GM19463 (cell line): ENCODE measurements around the gene COX7A2L.
A peak's percentile ranks its signal among the peaks of the same experiment; 100 is the strongest.
"Not testable (repeated sequence)": the region's sequence is repeated elsewhere in the genome, so short reads cannot be mapped to it uniquely, and the experiment has no call there.

Source experiments
- ATAC-seq: cut with Tn5 transposase; IDR thresholded peaks from one replicate; pipeline ENCODE4 v1.9.1; 2021; ENCODE audit warnings: mild to moderate bottlenecking, moderate library complexity; ENCODE audit not compliant: unreplicated experiment

COX7A2L gene

DNA sequence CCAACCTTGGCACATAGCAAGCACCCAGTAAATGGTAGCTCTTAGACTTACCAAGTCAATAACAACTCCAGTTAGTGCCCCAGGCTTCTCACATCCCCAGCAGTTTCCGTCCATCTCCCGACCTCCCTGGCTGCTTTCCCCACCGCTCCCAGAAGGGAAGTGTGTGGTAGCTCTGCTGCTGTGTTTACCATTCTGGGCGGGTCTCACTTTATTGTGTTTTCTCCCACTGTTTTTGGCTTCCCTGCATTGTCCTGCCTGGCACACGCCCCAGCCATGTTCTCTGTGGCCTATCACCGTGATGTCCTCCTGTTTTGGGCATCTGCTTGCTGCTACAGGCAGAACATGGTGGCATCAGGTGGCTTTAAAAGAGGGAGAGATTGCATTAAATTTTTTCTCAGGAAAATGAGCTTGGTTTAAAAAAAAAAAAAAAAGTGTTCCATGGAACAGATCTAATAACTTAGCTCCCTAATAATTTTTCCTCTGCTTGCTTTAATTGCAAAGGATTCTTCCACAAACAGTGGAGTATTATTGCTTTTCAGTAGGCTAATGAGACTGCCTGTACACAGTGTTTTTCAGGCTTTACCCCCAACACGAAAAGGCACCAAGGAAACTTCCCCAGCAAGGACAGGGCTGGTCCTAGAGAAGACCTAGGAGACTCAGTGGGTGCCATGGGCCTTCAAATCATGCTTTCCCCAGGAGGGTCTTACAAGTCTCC is 8.0 kb upstream of the COX7A2L start:
- ATAC-seq: no peak

DNA sequence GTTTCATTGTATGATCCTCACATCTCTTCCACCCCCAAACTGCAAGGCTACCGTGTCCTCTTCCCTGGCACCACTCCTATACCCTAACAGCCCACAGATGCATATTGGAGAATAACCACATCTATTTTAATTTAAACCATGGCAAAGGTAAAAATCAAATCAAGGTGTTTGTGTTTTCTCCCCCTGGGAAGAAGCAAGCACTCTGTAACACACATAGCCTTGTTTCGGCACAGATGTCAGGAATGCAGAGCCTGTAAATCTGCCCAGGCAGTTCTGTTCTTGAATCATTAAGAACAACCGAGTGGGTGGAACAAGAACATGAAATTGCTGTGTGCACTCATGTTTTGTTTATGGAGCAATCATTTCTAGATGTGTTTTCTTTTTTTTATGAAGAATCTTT is 6.8 kb upstream of the COX7A2L start:
- ATAC-seq: no peak

GRCh38 chr2:42366411-42366810 is 5.4 kb upstream of the COX7A2L start:
- ATAC-seq: no peak

DNA sequence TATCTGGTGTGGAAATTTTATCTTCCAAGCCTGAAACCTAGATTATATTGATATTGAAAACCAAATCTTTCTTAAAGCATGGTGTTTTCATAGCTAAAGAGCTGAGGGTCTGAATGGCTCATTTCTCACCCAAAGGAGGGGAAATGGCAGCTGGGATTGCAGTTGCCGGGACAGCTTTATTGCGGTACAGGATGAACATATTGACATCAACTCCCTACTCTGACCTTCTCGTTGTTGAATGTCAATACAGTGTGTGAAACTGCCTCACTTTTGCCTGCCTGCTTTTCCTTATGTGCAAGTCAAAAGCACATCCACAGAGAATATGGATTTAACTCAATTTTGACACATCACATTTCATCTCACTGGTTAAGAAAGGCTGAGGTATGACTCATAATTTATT is 3.6 kb upstream of the COX7A2L start:
- no peak for ATAC-seq

DNA sequence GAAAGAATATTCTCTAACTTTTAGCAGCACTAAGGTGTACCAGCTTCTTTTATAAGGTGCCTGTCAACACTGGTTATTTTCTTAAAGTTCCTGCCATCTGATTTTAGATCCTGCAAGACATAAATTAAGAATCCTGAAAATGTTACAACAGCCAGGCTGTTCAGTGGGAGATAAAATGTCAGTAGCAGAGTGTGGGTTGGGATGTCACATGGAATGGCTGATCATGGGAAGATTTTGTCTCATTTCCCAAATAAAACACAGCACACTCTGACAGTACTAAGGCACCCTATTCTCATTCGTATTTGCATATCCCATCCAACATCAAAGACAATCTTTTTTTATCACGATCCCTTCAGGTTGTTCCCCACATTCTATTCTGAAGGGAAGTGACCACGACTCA is 2.4 kb upstream of the COX7A2L start:
- no peak for ATAC-seq

GRCh38 chr2:42361728-42362283 is 789 bp upstream of the COX7A2L start:
- ATAC-seq: no peak

DNA sequence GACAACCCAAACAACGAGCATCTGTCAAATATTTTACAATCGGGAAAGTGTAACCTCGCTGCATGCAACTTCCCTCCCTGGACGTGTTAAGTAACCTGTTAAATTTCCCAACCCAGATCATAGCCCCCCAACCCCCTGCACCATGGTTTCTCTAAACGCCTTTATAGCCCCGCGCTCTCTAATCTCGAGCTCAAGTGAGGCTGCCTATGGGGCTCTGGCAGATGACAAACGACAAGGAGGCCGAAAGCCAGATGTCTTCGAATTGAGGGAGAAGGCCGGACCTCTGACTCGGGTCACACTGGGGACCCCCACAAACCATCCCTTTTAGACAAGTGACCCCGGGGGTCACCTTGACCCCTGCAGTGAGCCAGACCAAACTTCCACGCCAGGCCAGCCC is 526 bp downstream of the COX7A2L start:
- no peak for ATAC-seq

- no peak for ATAC-seq
Measured at GRCh38 chr2:42359965-42360483, 993 bp downstream of the COX7A2L start.

DNA sequence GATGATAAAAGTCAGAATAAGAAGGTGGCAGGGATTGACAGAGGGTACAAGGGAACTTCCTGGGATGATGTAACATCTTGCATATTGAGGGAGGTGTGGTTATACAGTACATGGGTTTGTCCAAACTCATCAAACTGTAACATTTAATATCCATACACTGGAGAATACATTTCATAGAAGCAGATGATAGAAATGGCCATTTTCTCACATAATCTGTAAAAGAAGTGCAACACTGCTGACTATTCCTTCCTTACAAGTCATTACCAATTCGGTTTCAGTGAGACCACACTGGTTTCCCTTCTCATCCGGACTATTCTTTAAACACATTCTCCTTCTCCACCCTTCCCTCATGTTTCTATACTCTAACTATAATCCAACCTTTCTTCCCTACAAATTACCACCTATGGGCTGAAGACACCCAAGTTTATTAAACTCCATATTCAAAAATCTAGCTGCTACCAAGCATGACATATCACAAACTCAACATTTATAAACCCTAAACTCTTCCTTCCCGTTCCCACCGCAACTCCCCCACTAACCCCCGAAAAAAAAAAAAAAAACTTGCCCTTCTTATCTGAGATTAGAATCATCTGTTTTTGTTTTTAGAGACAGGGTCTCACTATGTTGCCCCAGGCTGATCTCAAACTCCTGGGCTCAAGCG is 1.6 kb downstream of the COX7A2L start:
- ATAC-seq: no peak

GRCh38 chr2:42353792-42354429 is 7.1 kb downstream of the COX7A2L start:
- no peak for ATAC-seq

GRCh38 chr2:42351864-42352263 is 9.2 kb downstream of the COX7A2L start:
- no peak for ATAC-seq

GRCh38 chr2:42350434-42351063 is 10.5 kb downstream of the COX7A2L start:
- ATAC-seq: no peak

DNA sequence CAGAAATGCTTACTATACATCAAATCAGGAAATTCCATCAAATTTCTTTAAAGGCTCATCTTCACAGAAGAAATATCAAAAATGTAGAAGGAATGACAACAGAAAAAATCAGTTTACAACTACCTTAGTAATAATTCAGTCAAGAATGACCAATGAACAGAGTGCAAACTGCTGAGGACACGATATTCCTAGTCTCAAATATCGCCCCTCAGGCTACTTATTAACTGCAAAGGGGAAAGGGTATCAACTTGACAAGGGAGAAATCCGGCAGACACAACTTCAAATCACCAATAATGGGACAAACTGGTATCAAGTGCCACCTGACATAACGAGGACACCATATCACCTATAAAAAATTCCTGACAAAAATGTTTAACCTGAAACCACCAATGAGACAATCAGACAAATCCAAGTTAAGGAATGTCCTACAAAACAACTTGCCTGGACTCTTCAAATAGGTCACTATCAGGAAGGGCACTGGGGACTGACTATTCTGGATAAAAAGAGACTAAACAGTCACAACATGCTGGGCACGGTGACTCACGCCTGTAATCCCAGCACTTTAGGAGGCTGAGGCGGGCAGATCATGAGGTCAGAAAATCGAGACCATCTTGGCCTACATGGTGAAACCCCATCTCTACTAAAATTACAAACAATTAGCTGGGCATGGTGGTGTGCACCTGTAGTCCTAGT is 12.8 kb downstream of the COX7A2L start:
- no peak for ATAC-seq

DNA sequence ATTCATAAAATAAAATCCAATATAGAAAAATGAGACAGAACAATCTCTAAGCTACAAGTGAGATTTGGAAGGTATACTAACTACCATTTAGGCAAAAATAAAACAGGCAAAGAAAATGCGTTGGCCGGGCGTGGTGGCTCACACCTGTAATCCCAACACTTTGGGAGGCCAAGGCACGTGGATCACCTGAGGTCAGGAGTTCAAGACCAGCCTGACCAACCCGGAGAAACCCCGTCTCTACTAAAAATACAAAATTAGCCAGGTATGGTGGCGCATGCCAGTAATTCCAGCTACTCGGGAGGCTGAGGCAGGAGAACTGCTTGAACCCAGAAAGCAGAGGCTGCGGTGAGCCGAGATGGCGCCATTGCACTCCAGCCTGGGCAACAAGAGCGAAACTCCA is 13.5 kb downstream of the COX7A2L start:
- ATAC-seq: not testable (repeated sequence)

- not testable (repeated sequence) for ATAC-seq
Measured at GRCh38 chr2:42346856-42347255, 14.2 kb downstream of the COX7A2L start.

- no peak for ATAC-seq
Measured at GRCh38 chr2:42345986-42346385, 15.0 kb downstream of the COX7A2L start.

DNA sequence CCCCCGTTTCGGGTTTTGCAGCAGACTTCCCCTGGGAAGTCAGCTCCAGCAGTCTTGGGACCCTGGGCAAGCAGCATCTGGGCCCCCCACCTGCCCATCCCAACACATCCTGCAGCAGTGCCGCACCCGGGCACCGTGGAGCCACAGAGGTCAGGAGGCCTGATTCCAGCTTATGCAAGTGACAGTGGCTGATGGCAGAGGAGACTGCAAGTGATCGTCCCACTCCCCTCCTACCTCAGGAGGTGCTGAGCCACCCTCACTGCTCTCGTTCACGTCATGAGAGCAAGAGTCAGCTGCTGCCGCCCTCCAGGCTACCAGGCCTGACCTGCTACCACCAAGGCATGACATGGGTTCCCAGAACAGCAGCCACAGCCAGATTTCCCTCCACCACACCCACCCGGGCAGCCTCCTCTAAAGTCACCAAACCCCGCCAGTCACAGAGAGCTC is 18.2 kb downstream of the COX7A2L start:
- peak; percentile 21 for ATAC-seq

DNA sequence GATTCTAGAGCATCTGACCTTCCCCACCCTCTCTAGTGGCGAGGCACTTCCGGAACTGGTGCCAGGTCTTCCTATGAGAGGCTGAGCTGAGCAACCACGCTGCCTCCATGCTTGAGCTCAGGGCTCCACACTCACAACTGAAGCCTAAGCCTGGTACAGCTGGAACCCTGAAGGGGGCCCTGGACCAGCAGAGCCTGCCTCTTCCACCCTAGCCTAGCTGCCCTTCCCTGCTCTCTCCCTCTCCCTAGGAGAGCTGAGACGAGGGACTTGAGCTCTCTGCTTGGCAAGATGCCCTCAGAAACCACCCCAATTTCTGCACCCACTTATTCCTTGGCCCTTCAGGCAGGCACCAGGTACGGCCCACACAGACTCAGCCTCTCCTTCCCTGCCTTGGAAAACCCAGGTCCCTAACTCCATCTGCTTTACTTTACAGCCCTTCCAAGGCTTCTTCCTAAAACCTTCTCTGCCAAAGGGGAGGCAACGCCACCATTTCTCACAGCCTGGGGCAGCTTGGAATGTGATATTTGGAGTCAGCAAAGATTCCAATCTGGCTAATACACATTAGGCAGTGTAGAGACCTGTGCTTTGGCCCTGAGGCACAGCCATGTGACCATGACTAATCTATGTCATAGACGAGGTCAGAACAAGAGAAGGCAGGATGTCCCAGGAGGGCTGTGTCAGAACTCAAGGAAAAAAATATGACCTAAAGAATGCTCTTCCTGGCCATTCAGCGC is 18.8 kb downstream of the COX7A2L start:
- peak; percentile 75 for ATAC-seq

DNA sequence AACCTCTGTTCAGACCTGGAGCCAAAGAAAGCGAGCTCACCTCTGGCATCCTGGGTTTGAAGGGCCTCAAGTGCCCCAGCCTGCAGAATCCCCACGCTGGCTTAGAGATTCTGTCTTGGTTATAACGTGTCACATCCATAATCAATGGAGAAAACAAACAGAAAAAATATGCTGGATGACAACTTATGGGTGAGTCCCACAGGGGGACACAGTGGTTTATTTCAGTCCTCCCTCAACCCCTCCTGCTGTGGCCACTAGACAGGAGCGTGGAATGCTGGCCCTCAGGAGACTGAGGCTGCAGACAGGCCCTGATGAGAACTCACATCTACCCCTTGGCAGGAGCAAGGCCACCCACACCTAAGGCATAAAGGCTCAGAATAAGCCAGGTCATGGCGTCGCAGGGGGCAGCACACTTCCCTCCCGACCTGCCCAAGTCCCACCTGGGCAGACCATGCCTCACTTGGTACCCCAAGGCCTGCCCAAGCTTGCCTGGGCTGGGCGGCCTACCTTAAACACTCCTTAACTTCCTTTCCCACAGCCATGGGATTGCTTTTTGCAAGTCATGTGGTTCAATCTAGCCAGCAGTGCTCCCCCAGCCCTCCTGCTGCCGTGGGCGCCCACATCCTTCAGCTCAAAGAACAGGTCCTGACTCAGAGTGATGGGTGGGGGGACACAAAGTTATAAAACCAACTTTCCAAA is 19.9 kb downstream of the COX7A2L start:
- no peak for ATAC-seq
